ENCODE data around the gene KRT78.

DNA sequence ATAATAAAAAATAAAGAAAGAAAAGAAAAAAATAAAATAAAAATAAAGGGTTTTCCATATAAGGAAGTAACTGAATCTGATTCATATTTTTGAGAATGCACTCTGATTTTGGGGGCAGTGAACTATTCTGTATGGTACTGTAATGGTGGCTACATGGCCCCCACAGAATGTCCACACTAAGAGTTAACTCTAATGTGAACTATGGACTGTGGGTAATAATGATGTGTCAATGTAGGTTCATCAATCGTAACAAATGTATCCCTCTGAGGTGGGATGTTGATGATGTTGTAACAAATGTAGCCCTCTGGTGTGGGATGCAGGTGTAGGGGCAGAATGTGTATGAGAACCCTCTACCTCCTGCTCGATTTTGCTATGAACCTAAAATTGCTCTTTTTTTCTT, 42.2 kb upstream of the KRT78 start:
- TF ChIP-seq POLR2AphosphoS5 (IDR thresholded peaks at IDR 0.05; ENCODE audit: borderline replicate concordance, low read depth, low read length), result no peak
- TF ChIP-seq EZH2 (IDR thresholded peaks at IDR 0.05), result no peak
- no peak for TF ChIP-seq FOXP2 (optimal IDR thresholded peaks at IDR 0.05; ENCODE audit: control extremely low read depth, extremely low read length, insufficient read depth)
